ENCODE results near the gene NT5C3B.
"Not testable (repeated sequence)": the region's sequence is repeated elsewhere in the genome, so short reads cannot be mapped to it uniquely, and the experiment has no call there.

The NT5C3B gene

DNA sequence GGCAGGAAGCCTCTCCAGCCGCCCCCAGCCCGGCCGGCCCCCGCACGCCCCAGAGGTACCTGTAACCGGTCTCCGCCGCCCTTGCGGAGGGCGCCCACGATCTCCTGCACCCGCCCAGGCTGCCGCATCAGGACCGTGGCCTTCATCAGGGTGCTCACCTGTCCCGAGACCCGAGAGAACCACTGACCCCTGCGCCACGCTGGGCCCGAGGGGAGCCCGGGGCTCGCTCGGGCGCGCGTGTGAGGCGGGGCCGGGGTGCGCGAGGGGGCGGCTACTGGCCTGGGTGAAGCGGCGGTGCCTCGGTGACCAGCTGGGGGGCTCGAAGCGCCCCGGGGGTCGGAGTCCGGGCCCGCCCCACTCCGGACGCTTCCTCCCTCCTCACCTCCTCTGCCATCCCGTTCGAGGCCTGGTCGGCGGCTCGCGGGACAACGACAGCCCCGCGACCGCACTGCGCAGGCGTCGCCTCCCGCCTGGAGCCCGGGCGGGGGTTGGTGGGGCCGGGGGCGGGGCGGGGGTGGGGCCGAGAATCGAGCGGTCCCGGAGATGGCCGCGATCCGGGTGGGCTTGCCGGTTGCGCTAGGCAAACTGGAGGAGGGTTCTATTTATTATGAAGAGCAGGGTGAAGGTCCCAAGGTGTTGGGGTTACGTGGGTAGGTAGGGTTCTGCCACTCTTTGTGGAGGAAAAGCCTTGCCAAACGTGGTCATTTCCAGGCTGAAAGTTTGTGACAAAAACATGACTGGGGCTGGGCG is at the start of gene NT5C3B:
NT5C3B (minus strand) TSS at position 433 of the 750 bp plus-strand sequence; CDS start at position 394, 39 bp downstream.
- peak; percentile 84 for DNase-seq

DNA sequence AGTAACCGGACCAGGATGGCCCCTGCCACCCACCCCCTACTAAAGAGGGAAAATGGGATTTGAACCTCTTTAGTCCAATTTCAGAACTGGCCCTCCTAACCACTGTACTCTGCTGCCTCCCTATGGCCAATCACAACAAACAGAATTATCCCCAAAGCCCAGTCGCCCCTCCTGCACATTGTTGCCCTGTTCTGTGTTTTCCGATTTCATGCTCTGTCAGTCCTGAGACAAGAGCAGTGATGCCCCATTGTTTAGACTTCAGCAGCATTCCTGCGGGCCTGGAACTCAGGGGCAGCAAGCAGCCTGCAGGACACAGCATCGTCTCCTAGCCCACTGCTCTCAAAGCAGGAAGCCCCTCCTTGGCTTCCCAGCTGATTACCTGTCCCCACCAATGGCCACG is 49.7 kb upstream of the NT5C3B start:
- no peak for DNase-seq

GRCh38 chr17:41882756-41883155 is 46.7 kb upstream of the NT5C3B start:
- no peak for DNase-seq

GRCh38 chr17:41880130-41880529 is 44.1 kb upstream of the NT5C3B start:
- DNase-seq, result no peak

- DNase-seq, result not testable (repeated sequence)
Observed at GRCh38 chr17:41874293-41874670, 38.2 kb upstream of the NT5C3B start.

GRCh38 chr17:41873559-41874292 is 37.7 kb upstream of the NT5C3B start:
- no peak for DNase-seq

- peak; percentile 60 for DNase-seq
Observed at GRCh38 chr17:41871789-41872188, 35.8 kb upstream of the NT5C3B start.

DNA sequence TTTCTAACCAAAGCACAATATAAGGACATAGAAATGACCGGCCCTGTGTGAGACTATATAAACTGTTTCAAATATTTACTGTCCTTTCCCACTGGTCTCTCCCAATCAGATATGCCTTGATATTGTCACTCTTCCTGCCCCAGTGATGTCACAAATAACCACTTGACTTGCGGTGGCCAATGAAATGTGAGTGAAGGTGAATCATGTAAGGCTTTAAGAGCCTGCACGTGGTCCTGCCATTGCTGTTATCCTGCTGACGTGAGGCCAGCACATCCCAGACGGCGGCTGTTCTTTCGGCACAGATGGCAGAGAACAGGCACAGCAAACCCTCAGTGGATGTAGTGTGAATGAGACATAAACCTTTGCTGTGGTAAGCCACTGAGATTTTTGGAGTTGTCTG is 34.6 kb upstream of the NT5C3B start:
- DNase-seq, result no peak

DNA sequence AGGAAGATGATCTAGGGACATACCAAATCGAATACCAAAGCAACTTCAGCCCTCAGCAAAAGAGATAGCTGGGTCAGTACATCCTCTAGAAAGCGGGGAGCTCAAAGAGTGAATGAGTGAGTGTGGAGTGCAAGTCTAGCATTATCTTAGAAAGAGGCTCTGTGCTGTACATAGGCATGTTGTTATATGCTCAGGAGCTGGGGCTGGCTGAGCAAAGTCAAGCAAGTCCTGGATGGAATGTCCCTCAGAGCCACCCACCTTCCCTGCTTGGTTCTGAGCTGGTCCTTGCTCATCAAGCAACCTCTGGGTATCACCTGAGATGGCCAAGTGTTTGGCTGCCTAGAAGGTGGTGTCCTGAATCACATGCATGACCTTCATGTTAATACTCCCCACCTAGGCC is 34.1 kb upstream of the NT5C3B start:
- DNase-seq, result no peak

DNA sequence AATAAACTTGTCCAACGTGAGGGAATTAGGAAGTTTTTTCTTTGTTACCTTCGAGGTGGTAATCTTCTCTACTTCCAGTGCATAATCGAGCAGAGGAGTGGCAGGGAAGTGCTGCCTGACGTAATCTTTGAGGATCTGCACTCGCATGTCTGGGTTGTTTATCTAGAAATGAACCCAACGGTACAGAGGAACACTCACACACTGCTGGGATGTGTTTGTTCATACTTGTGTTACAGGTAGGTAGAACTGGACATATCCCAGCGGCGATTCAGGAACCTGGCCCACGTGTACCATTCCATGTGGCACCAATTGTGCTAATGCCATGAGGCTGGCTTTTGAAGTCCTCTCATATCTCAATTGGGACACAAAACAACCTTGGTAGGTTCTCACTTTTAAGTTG is 33.4 kb upstream of the NT5C3B start:
- DNase-seq, result no peak

- DNase-seq, result no peak
Observed at GRCh38 chr17:41868568-41868967, 32.5 kb upstream of the NT5C3B start.

DNA sequence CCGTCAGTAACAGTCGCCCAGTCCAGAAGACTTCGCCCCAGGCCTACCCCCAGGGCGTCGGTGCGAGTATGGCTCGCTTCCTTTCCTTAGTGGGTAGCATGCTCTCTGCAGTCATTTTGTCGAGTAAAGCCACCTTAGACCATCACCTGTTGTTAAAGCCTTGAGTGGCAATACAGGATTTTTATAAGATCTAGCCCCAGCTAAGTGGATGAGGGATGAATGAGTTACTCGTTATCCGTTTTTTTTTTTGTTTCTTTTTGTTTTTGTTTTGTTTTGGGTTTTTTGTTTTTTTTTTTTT is 29.5 kb upstream of the NT5C3B start:
- no peak for DNase-seq

GRCh38 chr17:41864836-41865595 is 29.0 kb upstream of the NT5C3B start, which contains the start of gene KLHL11:
Gene KLHL11 (minus strand): TSS chr17:41865423. CDS start chr17:41865370, 53 bp downstream.
- DNase-seq, result peak; percentile 96

- no peak for DNase-seq
Observed at GRCh38 chr17:41864498-41864835, 28.4 kb upstream of the NT5C3B start.

DNA sequence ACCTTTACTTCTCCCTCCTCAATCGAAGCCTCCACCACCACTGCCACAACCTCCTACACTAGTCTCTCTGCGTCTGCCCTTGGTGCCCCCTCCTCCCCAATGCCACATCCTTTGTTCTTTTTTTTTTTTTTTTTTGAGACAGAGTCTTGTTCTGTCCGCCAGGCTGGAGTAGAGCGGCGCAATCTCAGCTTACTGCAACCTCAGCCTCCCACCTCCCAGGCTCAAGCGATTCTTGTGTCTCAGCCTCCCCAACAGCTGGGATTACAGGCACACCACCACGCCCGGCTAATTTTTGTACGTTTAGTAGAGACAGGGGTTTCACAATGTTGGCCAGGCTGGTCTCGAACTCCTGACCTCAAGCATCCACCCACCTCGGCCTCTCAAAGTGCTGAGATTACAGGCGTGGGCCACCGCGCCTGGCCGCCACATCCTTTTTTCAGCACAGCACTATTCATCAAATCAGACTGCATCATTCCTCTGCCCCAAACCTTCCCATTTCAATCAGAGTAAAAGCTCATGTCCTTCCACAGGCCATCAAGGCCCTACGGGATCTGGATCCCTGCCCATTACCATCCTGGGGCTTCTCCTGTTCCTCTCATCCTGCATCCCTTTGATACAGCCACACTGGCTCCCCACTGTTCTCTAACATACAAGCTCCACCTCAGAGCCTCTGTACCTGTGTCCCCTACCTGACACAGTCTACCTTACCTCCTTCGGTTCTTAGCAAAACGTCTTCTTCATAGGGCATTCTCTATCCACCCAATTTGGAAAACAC is 27.2 kb upstream of the NT5C3B start:
- DNase-seq, result peak; percentile 65

- no peak for DNase-seq
Observed at GRCh38 chr17:41860254-41860931, 24.4 kb upstream of the NT5C3B start.

- DNase-seq, result not testable (repeated sequence)
Observed at GRCh38 chr17:41851382-41851781, 15.3 kb upstream of the NT5C3B start.

DNA sequence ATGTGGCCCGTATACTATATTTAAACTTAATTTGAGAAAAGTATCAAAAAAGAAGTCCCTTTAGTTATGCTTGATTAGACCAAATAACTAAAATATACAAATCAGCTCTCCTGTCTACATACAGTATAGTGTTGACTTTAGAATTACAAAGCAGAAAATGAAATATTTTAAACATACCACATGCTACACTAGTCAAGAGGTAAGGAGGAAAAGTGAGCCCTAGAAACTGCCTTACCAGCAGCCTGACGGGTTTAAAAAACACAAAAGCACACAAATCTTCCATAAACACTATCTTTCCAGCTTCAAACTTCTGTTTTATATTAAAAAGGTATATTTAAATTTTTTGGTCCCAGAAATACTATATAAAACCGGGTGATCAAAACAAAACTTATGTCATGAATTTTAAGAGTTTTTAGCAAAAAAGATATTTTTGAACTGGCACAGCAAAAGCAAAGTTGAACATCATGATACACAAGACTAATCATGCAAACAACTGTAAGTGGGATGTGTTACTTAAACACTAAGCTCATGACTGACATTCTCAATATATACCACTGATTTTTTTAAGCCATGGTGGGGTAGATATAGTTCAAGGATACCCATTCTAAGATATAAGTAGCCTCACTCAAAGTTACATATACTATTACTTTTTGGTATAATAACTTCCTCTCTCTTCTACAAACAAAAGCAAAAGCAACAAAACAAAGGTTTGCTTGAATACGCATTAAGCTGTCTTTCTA is 13.4 kb upstream of the NT5C3B start:
- no peak for DNase-seq

GRCh38 chr17:41848788-41849187 is 12.8 kb upstream of the NT5C3B start:
- DNase-seq, result no peak

- no peak for DNase-seq
Observed at GRCh38 chr17:41844971-41845370, 8.9 kb upstream of the NT5C3B start.

DNA sequence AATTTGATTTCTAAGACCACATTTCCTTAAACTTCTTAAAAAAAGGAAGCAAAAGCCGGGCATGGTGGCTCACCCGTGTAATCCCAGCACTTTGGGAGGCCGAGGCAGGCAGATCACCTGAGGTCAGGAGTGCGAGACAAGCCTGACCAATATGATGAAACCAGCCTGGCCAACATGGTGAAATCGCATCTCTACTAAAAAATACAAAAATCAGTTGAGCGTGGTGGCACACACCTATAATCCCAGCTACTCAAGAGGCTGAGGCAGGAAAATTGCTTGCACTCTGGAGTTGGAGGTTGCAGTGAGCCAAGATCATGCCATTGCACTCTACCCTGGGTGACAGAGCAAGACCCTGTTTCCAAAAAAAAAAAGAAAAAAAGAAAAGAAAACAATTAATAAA is 4.7 kb upstream of the NT5C3B start:
- peak; percentile 4 for DNase-seq

DNA sequence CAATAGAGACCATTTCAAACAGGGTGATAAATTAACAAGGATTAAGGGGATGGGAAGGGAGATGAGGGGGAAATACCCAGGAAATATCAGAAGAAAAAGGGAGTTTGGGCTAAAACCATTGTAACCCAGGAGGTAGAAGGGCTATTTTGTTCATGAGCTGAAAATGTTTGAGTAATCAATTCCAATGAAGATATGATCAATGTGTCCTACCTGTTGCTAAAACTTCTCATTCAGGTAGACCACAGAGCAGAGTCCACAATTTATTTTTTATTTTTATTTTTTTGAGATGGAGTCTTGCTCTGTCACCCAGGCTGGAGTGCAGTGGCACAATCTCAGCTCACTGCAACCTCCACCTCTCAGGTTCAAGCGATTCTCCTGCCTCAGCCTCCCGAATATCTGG is 3.4 kb upstream of the NT5C3B start:
- DNase-seq, result not testable (repeated sequence)

All from activated effector memory CD4-positive, alpha-beta T cell treated with anti-CD3 and anti-CD28 coated beads, Interleukin-2, amount 50 U/mL, for 16 hours (primary cell).